MCF 10A (cell line): ENCODE data around the gene EIF1B. TPM values are rescaled to one million over a fixed set of nuclear protein-coding genes. Genes with fewer than 3 reads are reported as not detected.

Source experiments
- BruUV-seq: library from RNA; stranded (reverse); fragments of 400-500 nt; replicated peaks from 2 replicates; lab custom pipeline; 2021; lab: Mats Ljungman, UMichigan
- CTCF ChIA-PET: fragments of 300-600 bp; sonication (Branson Sonifier 250); formaldehyde crosslinking; extraction: SDS; loops from one replicate; lab custom pipeline; 2021; ENCODE audit warnings: antibody characterized with exemption, inconsistent platforms; lab: Yijun Ruan, JAX
- POLR2A ChIA-PET: fragments of 300-600, 350-650 bp; sonication (Branson Sonifier 250); formaldehyde crosslinking; extraction: SDS; loops from one replicate; lab custom pipeline; 2020; ENCODE audit warnings: antibody characterized with exemption, inconsistent platforms; lab: Yijun Ruan, JAX
- DNase-seq: peaks from one replicate; pipeline ENCODE4 v3.0.0-alpha.2; 2018; ENCODE audit not compliant: unreplicated experiment
- H3K27ac Mint-ChIP-seq: one replicate; pipeline ENCODE4 v1.8.0; 2022; ENCODE audit warnings: mild to moderate bottlenecking, low read depth, mixed read lengths; ENCODE audit not compliant: unreplicated experiment
- H3K27me3 Mint-ChIP-seq: one replicate; pipeline ENCODE4 v1.8.0; 2022; ENCODE audit warnings: mixed read lengths; ENCODE audit not compliant: insufficient read depth, unreplicated experiment
- H3K36me3 Mint-ChIP-seq: one replicate; pipeline ENCODE4 v1.8.0; 2022; ENCODE audit warnings: mild to moderate bottlenecking, moderate library complexity, mixed read lengths; ENCODE audit not compliant: insufficient read depth, unreplicated experiment
- H3K4me1 Mint-ChIP-seq: one replicate; pipeline ENCODE4 v1.8.0; 2022; ENCODE audit warnings: mixed read lengths; ENCODE audit not compliant: insufficient read depth, unreplicated experiment
- H3K4me3 Mint-ChIP-seq: one replicate; pipeline ENCODE4 v1.8.0; 2022; ENCODE audit warnings: mild to moderate bottlenecking, moderate library complexity, mixed read lengths; ENCODE audit not compliant: unreplicated experiment
- H3K9me3 Mint-ChIP-seq: one replicate; pipeline ENCODE4 v1.8.0; 2022; ENCODE audit warnings: mixed read lengths; ENCODE audit not compliant: unreplicated experiment
- CTCF ChIP-seq: fragments of 200-600 bp; IDR thresholded peaks from one replicate; pipeline ENCODE4 v1.8.0; 2022; ENCODE audit warnings: antibody characterized with exemption, mild to moderate bottlenecking; ENCODE audit not compliant: unreplicated experiment
- intact Hi-C: fragments of 100-400 bp; cut with micrococcal nuclease; formaldehyde crosslinking; loops from 2 replicates; pipeline ENCODE4 v1.14.1; 2022
- total RNA-seq: library from RNA; stranded (reverse); gene quantifications from 2 replicates; pipeline ENCODE4 v1.2.3, GENCODE V29; 2022

EIF1B gene
- total RNA-seq, 1 experiment from 2014 or later = 69.3 TPM

- Mint-ChIP-seq H3K4me3 (no peak overlapping the region), H3K9me3 (no peaks in the 10 kb centered on the region), H3K36me3 (no peaks in the 10 kb centered on the region), H3K27me3 (no peaks in the 10 kb centered on the region), H3K4me1 (peaks cover 1% of the 10 kb centered on the region), H3K27ac (no peak overlapping the region)
- BruUV-seq = no TSS peak
- CTCF ChIA-PET = interaction anchor here (0.6 to 2.0 kb wide), 4 partner anchors 10 to 103 kb away, joined by 4 to 9 read pairs (median 4); partner anchors contain the start of gene EIF1B
- TF ChIP-seq CTCF = no peak
- intact Hi-C loops = no loop called here
- POLR2A ChIA-PET = interaction anchor here (1.2 to 1.7 kb wide), 2 partner anchors 9 to 14 kb away, joined by 3 to 6 read pairs; no protein-coding TSS in a partner anchor
- no peak for DNase-seq
Measured at GRCh38 chr3:40294434-40294833, 15.1 kb upstream of the EIF1B start.

GRCh38 chr3:40298075-40298474 lies 11.4 kb upstream of the EIF1B start:
- no TSS peak for BruUV-seq
- no peak for DNase-seq
- Mint-ChIP-seq H3K9me3 (no peaks in the 10 kb centered on the region), H3K4me1 (peaks cover 9% of the 10 kb centered on the region), H3K27ac (no peak overlapping the region), H3K4me3 (no peak overlapping the region), H3K36me3 (no peaks in the 10 kb centered on the region), H3K27me3 (no peaks in the 10 kb centered on the region)
- ChIA-PET POLR2A (interaction anchor here (0.7 to 0.8 kb wide), 2 partner anchors 23 to 156 kb away, joined by 3 read pairs; no protein-coding TSS in a partner anchor), CTCF (interaction anchor here (2.5 kb wide), 1 partner anchor 11 kb away, joined by 10 read pairs; no protein-coding TSS in a partner anchor)
- intact Hi-C loops = no loop called here
- TF ChIP-seq CTCF = no peak

- no peaks in the 10 kb centered on the region for H3K36me3 Mint-ChIP-seq
- ChIA-PET CTCF (no interaction called here), POLR2A (interaction anchor here (1.6 kb wide), 1 partner anchor 9 kb away, joined by 4 read pairs; no protein-coding TSS in a partner anchor)
- no peak for DNase-seq
- intact Hi-C loops = no loop called here
- H3K9me3 Mint-ChIP-seq = no peaks in the 10 kb centered on the region
- H3K4me1 Mint-ChIP-seq = peaks cover 9% of the 10 kb centered on the region
- TF ChIP-seq CTCF = no peak
- H3K4me3 Mint-ChIP-seq = no peak overlapping the region
- BruUV-seq = no TSS peak
- H3K27me3 Mint-ChIP-seq = no peaks in the 10 kb centered on the region
- H3K27ac Mint-ChIP-seq = no peak overlapping the region
Measured at GRCh38 chr3:40299130-40299720, 10.3 kb upstream of the EIF1B start.

GRCh38 chr3:40299721-40300335 lies 9.7 kb upstream of the EIF1B start:
- intact Hi-C loops = no loop called here
- CTCF ChIA-PET = interaction anchor here (1.4 to 1.9 kb wide), 3 partner anchors 9 to 108 kb away, joined by 6 to 8 read pairs (median 7); partner anchors contain the start of gene EIF1B
- peak; percentile 77 for DNase-seq
- Mint-ChIP-seq H3K4me3 (no peak overlapping the region), H3K27me3 (no peaks in the 10 kb centered on the region), H3K4me1 (peaks cover 9% of the 10 kb centered on the region), H3K36me3 (no peaks in the 10 kb centered on the region), H3K9me3 (no peaks in the 10 kb centered on the region), H3K27ac (no peak overlapping the region)
- POLR2A ChIA-PET = interaction anchor here (0.9 to 1.6 kb wide), 2 partner anchors 9 kb away, joined by 3 to 4 read pairs; no protein-coding TSS in a partner anchor
- no TSS peak for BruUV-seq
- TF ChIP-seq CTCF = no peak
